ENCODE measurements around the gene TMEM217.

TMEM217 gene

DNA sequence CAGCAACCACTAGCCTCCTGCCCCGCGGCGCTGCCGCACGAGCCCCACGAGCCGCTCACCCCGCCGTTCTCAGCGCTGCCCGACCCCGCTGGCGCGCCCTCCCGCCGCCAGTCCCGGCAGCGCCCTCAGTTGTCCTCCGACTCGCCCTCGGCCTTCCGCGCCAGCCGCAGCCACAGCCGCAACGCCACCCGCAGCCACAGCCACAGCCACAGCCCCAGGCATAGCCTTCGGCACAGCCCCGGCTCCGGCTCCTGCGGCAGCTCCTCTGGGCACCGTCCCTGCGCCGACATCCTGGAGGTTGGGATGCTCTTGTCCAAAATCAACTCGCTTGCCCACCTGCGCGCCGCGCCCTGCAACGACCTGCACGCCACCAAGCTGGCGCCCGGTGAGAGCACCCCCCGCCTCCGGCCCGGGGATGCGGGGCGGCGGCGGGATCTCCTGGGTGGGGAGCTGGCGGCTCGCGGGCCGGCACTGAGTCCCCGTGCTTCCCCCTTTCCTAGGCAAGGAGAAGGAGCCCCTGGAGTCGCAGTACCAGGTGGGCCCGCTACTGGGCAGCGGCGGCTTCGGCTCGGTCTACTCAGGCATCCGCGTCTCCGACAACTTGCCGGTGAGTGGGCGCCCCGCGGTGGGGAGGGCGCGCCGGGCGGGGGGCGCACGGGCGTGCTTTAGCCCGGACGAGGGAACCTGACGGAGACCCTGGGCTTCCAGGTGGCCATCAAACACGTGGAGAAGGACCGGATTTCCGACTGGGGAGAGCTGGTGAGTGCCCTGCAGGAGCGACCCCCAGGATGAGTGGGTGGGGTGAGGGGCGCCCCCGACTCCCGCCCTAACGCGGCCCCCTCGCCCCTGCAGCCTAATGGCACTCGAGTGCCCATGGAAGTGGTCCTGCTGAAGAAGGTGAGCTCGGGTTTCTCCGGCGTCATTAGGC, 87.4 kb downstream of the TMEM217 start:
- Histone ChIP-seq H3K79me2 (ENCODE audit: insufficient read depth, low read length) (peaks cover 46% of the 10 kb centered on the region), H3K27me3 (ENCODE audit: low read length) (no peaks in the 10 kb centered on the region), H3K4me3 (ENCODE audit: insufficient read depth, low read length, poor library complexity, severe bottlenecking) (peak overlapping the region; percentile 84), H3K4me2 (ENCODE audit: low read depth, low read length, poor library complexity, severe bottlenecking) (peak overlapping the region; percentile 89), H3F3A (ENCODE audit: insufficient read depth) (peaks cover 64% of the 10 kb centered on the region), H4K20me1 (ENCODE audit: low read depth, low read length) (peaks cover 33% of the 10 kb centered on the region), H3K9me3 (ENCODE audit: insufficient read depth, low read length) (no peaks in the 10 kb centered on the region), H2AFZ (ENCODE audit: low read depth, low read length, severe bottlenecking) (peak overlapping the region; percentile 24), H3K36me3 (ENCODE audit: low read length) (peaks cover 43% of the 10 kb centered on the region), H3K9ac (ENCODE audit: low read length) (peak overlapping the region; percentile 97), H3K9me2 (replicated peaks; ENCODE audit: insufficient read depth, low read length) (no peaks in the 10 kb centered on the region), H3K27ac (ENCODE audit: low read depth, low read length) (peak overlapping the region; percentile 85)
- no peak for TF ChIP-seq EZH2phosphoT487 (conservative IDR thresholded peaks at IDR 0.05; ENCODE audit: low read length)
- TF ChIP-seq, protein P1, sequence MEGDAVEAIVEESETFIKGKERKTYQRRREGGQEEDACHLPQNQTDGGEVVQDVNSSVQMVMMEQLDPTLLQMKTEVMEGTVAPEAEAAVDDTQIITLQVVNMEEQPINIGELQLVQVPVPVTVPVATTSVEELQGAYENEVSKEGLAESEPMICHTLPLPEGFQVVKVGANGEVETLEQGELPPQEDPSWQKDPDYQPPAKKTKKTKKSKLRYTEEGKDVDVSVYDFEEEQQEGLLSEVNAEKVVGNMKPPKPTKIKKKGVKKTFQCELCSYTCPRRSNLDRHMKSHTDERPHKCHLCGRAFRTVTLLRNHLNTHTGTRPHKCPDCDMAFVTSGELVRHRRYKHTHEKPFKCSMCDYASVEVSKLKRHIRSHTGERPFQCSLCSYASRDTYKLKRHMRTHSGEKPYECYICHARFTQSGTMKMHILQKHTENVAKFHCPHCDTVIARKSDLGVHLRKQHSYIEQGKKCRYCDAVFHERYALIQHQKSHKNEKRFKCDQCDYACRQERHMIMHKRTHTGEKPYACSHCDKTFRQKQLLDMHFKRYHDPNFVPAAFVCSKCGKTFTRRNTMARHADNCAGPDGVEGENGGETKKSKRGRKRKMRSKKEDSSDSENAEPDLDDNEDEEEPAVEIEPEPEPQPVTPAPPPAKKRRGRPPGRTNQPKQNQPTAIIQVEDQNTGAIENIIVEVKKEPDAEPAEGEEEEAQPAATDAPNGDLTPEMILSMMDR (IDR thresholded peaks at IDR 0.05; ENCODE audit: insufficient read depth, low read length, poor library complexity, severe bottlenecking): peak; percentile 39

DNA sequence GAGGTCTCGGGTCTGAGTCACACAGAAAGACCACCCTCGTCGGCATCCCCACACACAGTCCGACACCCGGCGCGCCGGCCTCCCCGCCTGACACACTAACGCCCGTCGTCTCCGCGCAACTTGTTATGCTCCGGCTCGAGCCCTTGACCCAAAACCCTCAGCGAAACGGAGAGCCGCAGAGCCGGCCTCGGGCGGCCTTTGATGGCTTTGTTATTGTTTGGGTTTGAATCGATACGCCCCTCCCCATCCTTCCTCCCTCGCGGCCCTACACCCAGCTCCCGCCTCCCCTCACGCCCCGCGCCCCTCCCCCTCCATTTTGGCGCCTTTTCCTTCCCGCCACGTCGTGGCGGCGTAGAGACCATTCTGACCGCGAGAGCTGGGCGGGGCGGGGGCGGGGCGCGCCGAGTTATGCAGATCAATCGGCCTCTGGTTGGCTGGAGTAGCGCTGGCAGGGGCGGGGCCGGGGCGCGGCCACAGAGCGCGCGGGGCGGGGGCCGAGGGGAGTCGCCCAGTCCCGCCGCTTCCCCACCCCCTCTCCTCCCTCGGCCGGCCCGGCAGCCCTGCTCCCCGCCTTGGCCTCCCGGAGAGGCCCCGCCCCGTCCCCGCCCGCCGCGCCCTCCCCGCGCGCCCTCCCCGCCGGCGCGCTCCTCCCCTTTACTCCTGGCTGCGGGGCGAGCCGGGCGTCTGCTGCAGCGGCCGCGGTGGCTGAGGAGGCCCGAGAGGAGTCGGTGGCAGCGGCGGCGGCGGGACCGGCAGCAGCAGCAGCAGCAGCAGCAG, 88.3 kb downstream of the TMEM217 start, which contains the start of gene PIM1:
PIM1 (plus strand) TSS at position 657 of the 777 bp plus-strand sequence. CDS start 424 bp downstream, outside the sequence.
- Histone ChIP-seq H2AFZ (ENCODE audit: low read depth, low read length, severe bottlenecking) (peak within 1 kb of the TSS; percentile 60), H3K27me3 (ENCODE audit: low read length) (no peaks in the 10 kb centered on the region), H4K20me1 (ENCODE audit: low read depth, low read length) (peaks cover 24% of the 10 kb centered on the region), H3K9me3 (ENCODE audit: insufficient read depth, low read length) (no peaks in the 10 kb centered on the region), H3K9ac (ENCODE audit: low read length) (peak within 1 kb of the TSS; percentile 97), H3K4me3 (ENCODE audit: insufficient read depth, low read length, poor library complexity, severe bottlenecking) (peak within 1 kb of the TSS; percentile 84), H3K79me2 (ENCODE audit: insufficient read depth, low read length) (peaks cover 43% of the 10 kb centered on the region), H3K36me3 (ENCODE audit: low read length) (peaks cover 35% of the 10 kb centered on the region), H3K9me2 (replicated peaks; ENCODE audit: insufficient read depth, low read length) (no peaks in the 10 kb centered on the region), H3K27ac (ENCODE audit: low read depth, low read length) (peak within 1 kb of the TSS; percentile 85), H3F3A (ENCODE audit: insufficient read depth) (peaks cover 55% of the 10 kb centered on the region), H3K4me2 (ENCODE audit: low read depth, low read length, poor library complexity, severe bottlenecking) (peak within 1 kb of the TSS; percentile 89)
- no peak for TF ChIP-seq EZH2phosphoT487 (conservative IDR thresholded peaks at IDR 0.05; ENCODE audit: low read length)
- TF ChIP-seq, protein P1 (IDR thresholded peaks at IDR 0.05; ENCODE audit: insufficient read depth, low read length, poor library complexity, severe bottlenecking): no peak

DNA sequence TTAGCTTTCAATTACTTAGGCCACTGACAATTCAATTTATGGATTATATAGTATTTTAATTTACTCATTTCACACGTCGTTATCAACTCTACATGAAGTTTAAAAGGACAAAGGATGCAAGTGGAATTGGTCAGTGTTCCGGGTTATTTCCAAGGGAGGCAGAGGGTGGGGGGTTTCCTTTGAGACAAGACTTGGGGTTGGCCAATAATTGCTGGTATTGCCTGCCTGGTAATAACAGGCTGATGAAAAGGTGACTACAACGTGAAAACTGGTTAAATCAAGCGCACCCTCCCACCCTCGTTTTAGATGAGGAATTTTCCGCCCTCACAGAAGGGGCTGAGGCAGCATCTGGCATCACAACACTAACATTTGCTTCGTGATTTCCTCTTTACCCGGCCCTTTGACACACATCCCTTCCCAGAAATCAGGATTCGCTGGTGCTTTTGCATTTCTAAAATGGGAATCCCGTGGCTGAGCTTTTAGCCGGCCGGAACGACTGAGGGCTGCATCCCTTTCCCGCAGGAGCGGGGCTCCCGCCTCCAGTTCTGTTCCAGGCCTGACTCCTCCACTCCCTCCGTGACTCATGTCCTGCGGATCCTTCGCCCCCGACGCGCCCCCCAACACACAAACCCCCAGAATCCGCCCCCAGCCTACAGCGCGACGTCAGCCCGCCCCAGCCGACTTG, 89.0 kb downstream of the TMEM217 start:
- peaks cover 50% of the 10 kb centered on the region for H3F3A ChIP-seq (ENCODE audit: insufficient read depth)
- peaks cover 17% of the 10 kb centered on the region for H4K20me1 ChIP-seq (ENCODE audit: low read depth, low read length)
- no peak for TF ChIP-seq EZH2phosphoT487 (conservative IDR thresholded peaks at IDR 0.05; ENCODE audit: low read length)
- TF ChIP-seq, protein P1 (IDR thresholded peaks at IDR 0.05; ENCODE audit: insufficient read depth, low read length, poor library complexity, severe bottlenecking): no peak
- peaks cover 28% of the 10 kb centered on the region for H3K36me3 ChIP-seq (ENCODE audit: low read length)
- H3K79me2 ChIP-seq (ENCODE audit: insufficient read depth, low read length): peaks cover 38% of the 10 kb centered on the region
- H3K4me2 ChIP-seq (ENCODE audit: low read depth, low read length, poor library complexity, severe bottlenecking): peak overlapping the region; percentile 75
- peak overlapping the region; percentile 61 for H3K4me3 ChIP-seq (ENCODE audit: insufficient read depth, low read length, poor library complexity, severe bottlenecking)
- no peaks in the 10 kb centered on the region for H3K9me2 ChIP-seq (replicated peaks; ENCODE audit: insufficient read depth, low read length)
- H3K27ac ChIP-seq (ENCODE audit: low read depth, low read length): peak overlapping the region; percentile 54
- H3K27me3 ChIP-seq (ENCODE audit: low read length): no peaks in the 10 kb centered on the region
- H3K9me3 ChIP-seq (ENCODE audit: insufficient read depth, low read length): no peaks in the 10 kb centered on the region
- H2AFZ ChIP-seq (ENCODE audit: low read depth, low read length, severe bottlenecking): peak overlapping the region; percentile 60
- peak overlapping the region; percentile 69 for H3K9ac ChIP-seq (ENCODE audit: low read length)

All from SU-DHL-6 (cell line).